Measurements from ENCODE around the gene FANCG.
A peak's percentile ranks its signal among the peaks of the same experiment; 100 is the strongest.

Gene FANCG

DNA sequence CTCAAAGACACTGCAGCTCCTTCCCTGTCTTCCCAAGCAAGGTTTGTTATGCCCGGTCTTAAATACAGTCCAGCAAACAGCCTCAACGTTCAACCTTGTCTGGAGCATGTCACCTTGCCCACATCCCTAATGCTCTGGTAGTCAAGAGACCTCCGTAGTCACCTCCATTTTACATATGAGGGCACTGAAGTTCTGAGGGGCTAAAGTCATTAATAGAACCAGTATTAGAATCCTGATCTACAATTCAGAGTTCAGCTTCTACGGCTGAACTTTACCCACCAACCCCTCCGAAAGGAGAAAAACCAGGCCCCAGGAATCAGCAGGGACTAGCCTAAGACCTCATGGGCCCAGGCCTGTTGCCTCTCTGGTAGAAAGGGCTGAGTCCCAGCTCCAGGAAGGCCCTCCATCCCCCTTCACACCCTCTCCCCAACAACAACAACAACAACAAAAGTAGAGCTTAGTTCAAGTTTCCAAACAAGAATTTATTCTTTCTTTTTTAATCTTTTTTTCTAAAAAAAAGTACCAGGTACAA lies 24.0 kb upstream of the FANCG start:
- DNase-seq (ENCODE audit: low spot score) = no peak

DNA sequence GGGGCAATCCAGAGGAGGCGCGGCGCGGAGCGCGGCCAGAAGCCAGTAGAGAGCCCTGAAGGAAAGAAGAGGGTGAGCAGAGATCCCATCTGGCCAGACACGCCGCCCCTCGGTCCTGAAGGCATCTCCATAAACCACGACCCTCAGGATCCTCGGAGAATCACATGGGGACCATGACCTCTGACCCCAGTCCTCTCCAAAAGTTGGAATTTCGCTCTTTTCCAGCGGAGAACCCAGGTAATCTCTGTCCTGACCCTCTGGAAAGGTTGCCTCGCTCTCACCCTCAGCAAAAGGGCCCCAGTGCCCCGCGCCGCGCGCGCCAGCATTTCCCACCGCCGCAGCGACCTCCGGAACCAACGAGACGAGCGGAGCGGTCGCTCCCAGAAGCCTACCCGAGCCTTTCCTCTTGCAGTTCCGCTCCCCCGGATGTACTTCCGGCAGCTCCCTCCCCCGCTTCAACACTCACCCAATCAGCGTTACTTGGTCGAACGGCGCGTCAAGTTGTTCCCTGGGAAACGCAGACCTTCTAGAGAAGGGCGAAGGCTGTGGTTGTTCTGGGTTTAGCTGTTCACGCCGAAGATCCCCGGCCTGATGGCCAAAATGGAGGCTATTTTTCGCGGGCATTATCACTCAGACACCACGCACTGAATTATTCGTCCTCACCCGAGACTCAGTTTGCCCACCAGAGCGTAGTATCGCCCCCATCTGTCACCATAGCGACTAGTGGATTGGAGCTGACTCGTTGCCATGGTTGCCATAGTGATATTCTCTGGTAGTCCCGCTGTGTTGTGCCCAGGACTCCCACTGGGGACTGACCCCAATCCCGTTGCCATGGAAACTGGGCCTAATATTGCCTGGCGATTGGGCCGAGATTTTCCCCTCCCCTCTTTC lies 23.3 kb upstream of the FANCG start, which contains the start of gene STOML2:
Gene STOML2, minus strand, starts transcription at position 363 of the 891 bp plus-strand sequence. Its CDS starts 37 bp downstream, at position 326.
- DNase-seq (ENCODE audit: low spot score) = peak; percentile 98

DNA sequence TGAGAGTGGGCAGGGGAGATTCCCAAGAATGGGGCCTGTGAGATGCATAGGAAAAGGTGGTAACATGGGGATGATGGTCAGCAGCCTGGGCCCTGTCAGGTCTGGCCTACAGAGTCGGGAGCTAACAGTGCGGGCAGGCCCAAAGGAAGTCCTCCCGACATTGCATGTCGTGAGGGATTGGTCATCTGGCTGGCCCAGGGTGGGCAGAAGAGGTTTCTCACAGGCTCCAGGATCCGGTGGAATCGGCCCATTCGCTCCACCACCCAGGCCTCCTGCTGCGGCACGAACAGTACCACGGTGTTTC lies 22.7 kb upstream of the FANCG start:
- no peak for DNase-seq (ENCODE audit: low spot score)

DNA sequence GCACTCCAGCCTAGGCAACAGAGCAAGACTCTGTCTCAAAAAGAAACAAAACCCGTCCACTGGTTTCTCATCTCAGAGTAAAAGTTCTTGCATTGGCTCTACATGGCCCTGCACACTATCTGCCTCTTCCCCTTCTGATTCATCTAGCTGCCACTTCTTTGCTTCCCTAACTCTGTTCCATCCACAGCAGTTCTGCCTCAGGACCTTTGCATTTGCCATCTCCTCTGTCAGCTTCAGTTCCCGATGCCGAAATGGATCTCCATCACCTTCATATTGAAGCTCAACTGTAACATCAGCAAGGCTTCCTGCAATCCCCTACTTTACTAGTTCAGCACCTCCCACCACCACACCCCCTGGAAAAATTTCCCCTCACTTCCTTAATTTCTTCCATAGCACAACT lies 17.8 kb upstream of the FANCG start:
- DNase-seq (ENCODE audit: low spot score) = no peak

DNA sequence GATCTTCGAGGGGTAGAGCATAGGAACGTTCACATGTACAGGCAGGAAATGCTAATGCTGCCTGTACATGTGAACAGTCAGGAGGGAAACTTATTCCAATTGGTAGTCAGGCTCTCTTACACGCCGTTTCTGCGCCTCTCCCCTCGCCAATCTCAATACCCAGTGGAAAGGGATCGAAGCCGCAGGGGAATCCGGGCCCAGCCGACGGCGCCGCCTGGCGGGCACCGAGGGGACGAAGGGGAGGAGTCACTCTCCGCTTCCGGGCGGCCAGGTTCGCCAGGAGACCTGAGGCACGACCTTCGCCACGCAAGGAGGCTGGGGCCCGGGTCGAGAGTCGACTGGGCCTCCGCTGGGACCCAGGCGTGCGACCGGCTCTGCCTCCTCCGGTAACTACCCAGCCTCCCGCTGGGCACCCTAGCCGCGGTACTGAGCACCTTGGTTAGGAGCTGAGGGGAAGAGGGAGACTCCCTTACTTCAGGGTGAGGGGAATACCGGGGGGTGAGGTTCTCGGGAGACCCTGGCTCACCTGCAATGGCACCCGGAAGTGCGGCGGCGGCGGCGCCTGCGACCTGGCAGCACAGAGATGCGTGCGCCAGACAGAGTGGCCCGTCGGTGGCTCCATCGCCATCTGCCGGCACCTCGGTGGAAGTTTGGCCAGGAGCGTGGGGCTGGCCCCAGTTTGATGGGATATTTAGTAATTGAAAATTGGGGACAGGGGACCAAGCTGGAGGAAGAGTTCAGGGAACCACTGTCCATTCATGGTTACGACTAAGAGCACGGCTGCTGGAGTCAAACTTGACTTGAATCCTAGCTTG lies 16.5 kb upstream of the FANCG start, which contains the start of gene PIGO:
Gene PIGO, minus strand, starts transcription at position 557 of the 815 bp plus-strand sequence. CDS start 1,026 bp downstream, outside the sequence.
- DNase-seq (ENCODE audit: low spot score) = peak; percentile 83

DNA sequence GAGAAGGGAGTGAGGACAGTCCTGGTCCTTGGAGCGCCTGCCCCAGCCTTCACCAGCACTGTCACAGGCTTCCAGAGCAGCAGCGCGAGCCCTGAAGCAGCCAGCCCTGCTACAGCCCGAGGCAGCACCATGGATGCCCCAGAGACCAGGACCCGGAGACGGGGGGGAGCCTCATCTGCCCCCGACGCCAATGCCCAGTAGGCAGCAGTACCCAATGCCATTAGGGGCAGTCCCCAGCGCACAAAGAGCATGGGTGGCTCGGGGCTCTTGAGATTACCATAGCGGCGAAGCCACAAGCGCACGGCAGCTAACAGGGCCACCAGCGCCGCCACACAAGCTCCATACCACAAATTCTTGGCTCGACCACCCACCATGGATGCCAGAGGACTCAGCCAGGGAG lies 11.8 kb upstream of the FANCG start:
- DNase-seq (ENCODE audit: low spot score) = no peak

DNA sequence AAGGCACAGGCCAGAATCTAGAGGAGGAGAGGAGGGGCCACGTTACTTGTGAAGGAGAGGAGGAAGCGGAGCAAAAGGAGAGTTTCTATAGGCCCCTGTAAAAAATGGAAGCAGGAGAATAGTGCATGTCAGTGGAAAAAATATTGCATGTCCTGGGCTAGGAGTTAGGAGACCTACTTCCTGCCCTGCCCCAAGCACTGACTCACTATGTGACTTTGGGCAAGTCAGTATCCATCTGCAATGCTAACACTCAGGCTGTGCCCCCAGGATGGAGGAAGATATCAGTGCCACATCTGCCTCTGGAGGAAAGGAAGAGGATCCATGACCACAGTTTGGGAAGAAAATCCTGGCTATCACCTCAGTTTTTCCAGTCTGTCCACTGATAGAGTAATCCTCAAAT lies 9.7 kb upstream of the FANCG start:
- DNase-seq (ENCODE audit: low spot score) = no peak

DNA sequence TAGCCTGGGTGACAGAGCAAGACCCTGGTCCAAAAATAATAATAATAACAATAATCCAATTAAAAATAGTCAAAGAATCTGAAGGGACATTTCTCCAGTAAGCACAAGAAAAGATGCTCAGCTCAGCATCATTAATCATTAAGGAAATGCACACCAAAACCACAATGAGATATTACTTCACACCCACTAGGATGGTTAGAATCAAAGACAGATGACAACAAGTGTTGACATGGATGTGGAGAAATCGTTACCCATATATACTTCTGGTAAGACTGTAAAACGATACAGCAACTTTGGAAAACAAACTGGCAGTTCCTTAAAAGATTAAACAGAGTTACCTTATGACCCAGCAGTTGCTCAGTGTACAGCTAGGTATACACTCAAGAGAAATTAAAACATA lies 5.3 kb upstream of the FANCG start:
- no peak for DNase-seq (ENCODE audit: low spot score)

DNA sequence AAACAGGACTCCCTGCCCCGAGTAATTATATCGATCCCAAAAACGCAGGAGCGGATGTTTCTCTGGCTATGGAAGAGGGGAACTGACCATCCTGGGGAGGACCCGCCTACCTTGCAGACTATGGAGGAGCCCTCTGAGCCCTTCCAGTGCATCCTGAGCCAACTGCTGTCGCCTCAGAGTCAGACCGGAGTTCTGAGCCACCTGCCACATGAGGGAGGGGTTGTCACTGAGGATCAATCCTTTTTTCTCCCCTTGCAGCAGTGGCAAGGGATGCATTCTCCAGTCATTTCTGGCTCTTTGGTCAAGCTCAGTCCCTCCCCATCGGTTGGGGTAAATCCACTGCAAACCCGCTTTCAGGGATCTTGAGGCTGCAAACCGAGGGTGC lies 709 bp downstream of the FANCG start:
- no peak for DNase-seq (ENCODE audit: low spot score)

DNA sequence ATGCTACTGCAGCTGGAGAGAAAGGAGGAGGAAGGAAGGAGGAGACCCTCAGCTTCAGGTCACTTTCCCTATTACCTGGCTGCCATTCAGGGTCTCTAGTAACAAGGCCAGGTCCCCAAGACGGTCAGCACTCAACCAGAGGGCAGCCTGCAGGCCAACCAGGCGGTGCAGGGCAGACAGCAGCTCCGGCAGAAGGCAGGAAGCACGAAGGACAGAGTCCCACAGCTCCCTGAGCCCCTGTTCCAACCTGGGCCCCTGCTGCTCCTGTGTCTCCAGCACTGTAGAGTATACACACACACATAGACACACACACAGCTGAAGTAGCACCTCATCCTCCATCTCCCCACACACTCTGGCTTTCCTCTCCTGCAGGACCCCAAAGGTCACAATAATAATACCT lies 1.7 kb downstream of the FANCG start:
- no peak for DNase-seq (ENCODE audit: low spot score)

DNA sequence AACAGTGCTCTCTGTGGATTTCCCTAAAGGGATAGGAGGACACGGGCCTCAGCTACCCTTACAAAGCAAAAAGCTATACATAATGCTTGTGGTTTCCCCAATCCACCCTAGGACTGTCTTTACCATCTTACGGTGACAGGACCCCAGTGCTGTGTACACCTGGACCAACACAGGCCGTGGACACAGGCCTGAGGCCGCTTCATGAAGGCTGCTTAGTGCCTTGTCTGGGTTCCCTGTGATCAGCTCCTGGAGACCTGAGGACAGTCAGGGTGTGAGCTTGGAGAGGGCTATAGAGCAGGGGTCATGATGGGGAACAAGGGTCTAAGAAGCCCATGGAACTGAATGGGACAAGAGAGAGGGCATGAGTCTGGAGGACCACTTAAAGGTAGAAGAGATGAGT lies 2.9 kb downstream of the FANCG start:
- no peak for DNase-seq (ENCODE audit: low spot score)

DNA sequence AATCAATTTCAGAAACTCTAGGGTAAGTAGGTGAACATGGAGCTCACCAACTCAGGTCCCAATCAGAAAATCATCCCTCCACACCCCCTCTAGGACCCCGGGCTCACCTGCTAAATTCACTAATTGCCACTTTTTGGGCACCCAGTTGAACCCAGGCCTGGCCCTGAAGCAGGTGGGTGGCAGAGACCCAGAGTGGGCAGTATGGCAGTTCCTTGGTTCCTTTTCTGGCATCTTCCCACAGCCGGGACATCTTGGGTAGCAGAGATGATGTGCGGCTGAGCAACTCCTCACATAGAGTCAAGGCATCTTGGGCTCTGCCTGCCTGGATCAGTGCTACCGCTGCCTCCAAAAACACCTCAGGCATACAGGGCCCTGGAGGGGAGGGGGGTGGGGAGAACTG lies 4.4 kb downstream of the FANCG start:
- DNase-seq (ENCODE audit: low spot score) = no peak

DNA sequence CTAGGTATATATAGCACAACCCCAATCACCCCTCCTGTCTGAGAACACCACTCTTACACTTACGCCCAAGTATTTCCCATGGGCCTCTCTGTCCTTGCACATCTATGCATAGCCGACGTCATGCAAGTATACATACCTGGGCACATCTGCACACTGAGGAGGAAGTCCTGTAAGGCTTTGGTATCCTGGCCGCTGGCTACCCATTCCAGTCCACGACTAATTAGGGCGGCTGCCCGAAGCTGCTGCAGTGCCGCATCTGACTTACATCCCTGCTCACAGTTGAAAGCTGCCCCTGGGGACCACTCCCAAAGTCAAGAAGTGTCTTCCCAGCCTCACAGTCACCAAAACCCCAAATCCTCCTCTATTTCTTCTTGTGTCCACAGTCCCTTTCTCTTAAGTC lies 5.0 kb downstream of the FANCG start:
- DNase-seq (ENCODE audit: low spot score) = no peak

DNA sequence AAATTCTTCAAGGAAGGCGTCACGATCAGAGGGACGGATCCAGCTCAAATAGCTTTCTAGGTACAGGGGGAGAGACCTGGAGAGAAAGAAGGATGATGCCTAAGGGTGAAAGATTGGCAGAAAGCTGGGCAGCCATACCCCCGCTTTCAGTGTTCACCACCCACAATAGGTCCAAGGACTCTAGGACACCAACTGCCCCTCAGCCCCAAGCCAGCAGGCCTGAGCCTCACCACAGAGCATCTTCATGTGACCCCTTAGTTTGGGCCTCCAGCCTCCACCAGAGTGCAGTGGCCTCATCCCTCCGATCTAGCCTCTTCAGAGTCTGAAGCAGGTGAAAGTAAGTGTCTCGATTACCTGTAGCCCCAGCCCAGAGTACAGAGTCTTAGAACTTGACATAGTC lies 5.6 kb downstream of the FANCG start:
- no peak for DNase-seq (ENCODE audit: low spot score)

DNA sequence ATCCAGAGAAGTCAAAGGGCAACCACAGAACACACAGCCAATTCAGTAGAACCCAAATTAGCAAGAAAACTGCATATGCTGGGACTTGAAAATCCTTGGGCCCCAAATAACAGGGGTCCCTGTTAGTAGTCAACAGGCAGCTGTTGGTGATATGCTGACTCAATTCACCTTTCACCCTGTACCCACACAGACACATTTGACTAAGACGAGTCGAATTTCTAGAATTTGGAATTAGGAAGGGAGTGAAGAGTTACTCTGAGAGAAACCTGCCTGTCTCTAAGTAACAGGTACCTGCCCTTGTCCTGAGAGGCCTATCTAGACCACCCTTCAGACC lies 6.5 kb downstream of the FANCG start:
- DNase-seq (ENCODE audit: low spot score) = no peak

DNA sequence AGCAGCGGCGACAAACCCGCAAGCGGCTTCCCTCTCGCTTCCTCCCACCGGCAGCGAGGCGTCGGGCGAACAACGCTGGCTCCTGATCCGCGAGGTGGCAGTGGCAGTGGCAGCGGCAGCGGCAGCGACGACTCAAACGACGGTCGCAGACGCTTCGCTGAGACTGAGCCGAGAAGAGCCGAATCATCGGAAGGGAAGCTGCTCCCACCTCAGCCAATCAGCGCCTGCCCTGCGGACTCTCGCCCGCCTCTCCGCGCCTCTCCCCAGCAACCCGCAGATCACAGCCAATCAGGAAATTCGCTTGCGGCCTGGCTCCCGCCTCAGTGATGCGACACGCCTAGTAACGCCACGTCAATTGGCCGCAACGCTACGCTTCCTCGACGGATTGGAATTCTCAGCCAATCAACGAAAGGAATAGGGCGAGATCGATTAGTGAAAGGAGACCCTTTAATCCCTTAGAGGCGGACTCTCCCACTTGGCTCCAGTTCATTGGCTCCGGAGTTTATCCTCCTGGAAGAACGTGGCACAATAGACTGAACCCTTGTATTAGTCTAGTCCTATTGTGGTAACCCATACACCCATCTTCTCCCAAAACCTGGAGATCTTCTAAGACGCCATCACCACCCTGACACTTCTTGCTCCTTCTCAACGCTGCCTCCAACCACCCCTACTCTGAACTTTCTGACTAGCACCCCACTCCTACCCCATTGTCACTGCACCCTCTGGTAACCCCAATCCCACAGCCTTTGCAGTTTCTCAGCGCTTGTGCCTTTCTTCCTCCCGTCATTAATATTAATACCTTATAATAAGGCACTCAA lies 7.1 kb downstream of the FANCG start, which contains the start of gene VCP:
Gene VCP, minus strand, starts transcription at position 165 of the 818 bp plus-strand sequence. CDS start 272 bp downstream, outside the sequence.
- peak; percentile 100 for DNase-seq (ENCODE audit: low spot score)

DNA sequence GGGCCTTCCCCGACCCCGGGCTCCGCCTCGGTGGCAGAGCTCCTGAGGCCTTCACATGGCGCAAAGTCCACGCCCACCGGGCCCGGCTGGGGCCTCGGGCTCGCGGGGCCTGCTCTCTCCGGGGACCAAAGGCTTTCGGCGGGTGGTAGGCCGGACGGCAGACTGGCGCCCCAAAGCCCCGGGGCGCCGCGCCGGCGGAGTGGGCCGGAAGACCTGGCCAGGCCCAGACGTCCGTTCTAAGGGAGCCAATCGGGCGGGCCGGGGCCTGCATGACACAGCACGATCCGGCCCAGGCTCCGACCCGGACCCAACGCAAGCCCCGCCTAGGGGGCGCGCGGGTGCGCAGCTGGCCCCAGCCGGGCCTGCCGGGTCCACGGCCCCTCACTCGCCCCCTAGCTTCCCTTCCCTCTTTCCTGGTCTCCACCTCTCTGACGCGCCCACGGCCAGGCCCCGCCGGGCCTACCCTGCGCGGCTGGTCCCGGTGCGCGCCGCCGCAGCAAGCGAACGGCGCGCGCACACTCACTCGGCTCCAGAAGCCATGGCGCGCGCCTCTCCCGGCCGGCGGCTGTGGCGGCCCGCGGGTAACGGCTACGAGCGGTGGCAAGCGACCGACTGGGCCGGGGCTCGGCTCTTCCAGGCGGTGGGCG lies 7.8 kb downstream of the FANCG start:
- peak; percentile 56 for DNase-seq (ENCODE audit: low spot score)

DNA sequence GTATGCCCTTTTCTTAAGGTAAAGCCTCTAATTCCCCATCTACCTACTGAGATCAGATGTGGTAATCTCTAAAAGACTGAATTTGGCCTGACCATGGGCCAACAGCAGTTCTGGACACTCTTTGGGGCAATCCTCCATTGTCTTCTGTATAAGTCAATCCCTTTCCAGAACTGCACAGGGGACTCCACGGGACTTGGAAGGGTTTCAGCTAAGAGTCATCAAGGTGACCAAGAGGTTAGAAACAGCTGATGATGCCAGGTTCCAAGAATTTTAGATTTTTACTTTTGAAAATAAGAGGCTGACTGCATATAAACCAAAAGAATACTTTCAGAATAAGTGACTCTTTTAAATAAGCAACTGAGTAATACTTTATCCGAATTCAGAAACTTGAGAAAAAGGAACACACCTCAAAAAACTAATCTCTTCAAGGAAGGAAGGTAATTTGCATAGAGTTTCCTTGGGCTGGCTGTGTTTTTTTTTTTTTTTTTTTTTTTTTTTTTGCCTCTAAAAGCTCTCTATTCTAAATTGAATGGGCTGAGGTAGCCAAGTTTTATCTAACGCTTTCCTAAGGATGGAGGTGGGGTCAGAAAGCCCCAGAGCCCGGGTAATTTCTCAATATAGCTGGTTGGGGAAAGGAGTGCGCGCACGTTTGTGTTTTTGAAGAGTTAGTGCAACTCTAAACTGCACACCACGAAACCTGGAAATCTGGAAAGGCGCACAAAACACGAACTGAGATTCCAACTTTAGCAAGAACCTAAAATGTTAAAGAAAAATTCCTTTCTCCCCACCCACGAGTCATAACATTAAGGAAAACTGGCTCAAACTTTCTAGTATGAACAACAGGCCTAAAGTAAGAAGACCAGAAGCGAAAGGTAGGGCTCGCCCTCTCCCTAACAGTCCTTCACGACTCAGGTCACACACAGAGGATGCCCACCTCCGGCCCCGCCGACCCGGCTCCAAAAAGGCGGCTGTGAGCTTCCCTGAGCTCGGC lies 8.6 kb downstream of the FANCG start:
- no peak for DNase-seq (ENCODE audit: low spot score)

DNA sequence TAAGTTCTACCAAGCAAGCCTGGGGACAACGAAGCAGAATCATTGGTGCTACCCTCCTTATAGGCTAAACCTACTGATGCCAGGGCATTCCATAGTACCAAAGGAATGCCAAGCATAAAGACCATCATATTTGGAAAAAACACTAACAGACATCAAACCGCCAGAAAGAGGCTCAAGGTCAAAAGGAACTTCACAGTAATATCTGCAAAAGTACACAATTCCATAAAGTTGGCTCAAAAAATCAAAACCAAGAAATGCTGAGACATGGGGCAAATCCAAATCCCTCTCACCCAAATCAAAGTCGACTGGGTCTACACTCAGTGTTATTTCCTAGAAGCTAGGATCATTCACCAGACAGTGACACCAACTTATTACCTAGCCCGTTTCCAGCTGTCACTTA lies 10.7 kb downstream of the FANCG start:
- no peak for DNase-seq (ENCODE audit: low spot score)

DNA sequence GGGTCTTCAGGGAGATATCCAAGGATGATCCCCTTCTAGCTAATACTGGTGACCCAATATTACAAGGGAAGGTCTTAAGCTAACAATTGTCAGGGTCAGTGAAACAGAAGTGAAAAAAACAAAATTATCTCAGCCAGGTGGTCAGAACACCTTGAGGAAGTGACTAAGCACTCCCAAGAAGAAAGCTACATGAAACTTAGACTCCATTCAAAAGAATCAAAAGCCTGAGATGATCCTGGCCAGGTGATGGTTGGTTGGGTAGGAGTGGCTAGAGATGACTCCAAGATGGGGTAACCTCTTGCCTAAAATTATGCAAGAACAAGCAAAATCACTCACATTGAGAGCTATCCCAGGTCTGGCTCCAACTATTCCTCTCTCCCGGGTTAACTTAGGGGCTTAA lies 12.7 kb downstream of the FANCG start:
- DNase-seq (ENCODE audit: low spot score) = no peak
